ENCODE data around the gene STAP1.

GRCh38 chr4:67614186-67614585 is 55.7 kb downstream of the STAP1 start:
- no peak for TF ChIP-seq SUZ12 (IDR thresholded peaks at IDR 0.05; ENCODE audit: extremely low read depth, insufficient read depth, insufficient read length)
- no peak for TF ChIP-seq ZNF274 (IDR thresholded peaks at IDR 0.05; ENCODE audit: low read depth, low read length)
- TF ChIP-seq YY1 (IDR thresholded peaks at IDR 0.05; ENCODE audit: insufficient read depth, insufficient read length), result no peak

All from NT2/D1 (cell line).